Smooth muscle cell (in vitro differentiated cells): ENCODE measurements around the gene ADAMTS17. TPM values are rescaled to one million over a fixed set of nuclear protein-coding genes. Genes with fewer than 3 reads are reported as not detected.

ENCODE experiments used
- DNase-seq: peaks from one replicate; lab custom pipeline; 2025; ENCODE audit not compliant: unreplicated experiment; lab: John Stamatoyannopoulos, UW
- H2AFZ ChIP-seq: fragments of 200-600 bp; sonication (generic); 2 replicates; pipeline ENCODE4 v1.6.0; 2016; ENCODE audit warnings: antibody characterized with exemption, low read depth, mild to moderate bottlenecking
- H3F3A ChIP-seq: fragments of 200-600 bp; sonication (generic); 2 replicates; pipeline ENCODE4 v1.6.0; 2017; ENCODE audit warnings: antibody characterized with exemption, low read depth
- H3K27ac ChIP-seq: fragments of 200-600 bp; sonication (generic); 2 replicates; pipeline ENCODE4 v1.5.1; 2016; ENCODE audit warnings: low read depth, mild to moderate bottlenecking
- H3K27me3 ChIP-seq: fragments of 200-600 bp; sonication (generic); 2 replicates; pipeline ENCODE4 v1.6.1; 2016; ENCODE audit warnings: low read depth, mild to moderate bottlenecking
- H3K36me3 ChIP-seq: fragments of 200-600 bp; sonication (generic); 2 replicates; pipeline ENCODE4 v1.5.1; 2016; ENCODE audit warnings: low read depth
- H3K4me1 ChIP-seq: fragments of 200-600 bp; sonication (generic); 2 replicates; pipeline ENCODE4 v1.5.1; 2016; ENCODE audit warnings: low read depth
- H3K4me2 ChIP-seq: fragments of 200-600 bp; sonication (generic); 2 replicates; pipeline ENCODE4 v1.6.0; 2016; ENCODE audit warnings: mild to moderate bottlenecking
- H3K4me3 ChIP-seq: fragments of 200-600 bp; sonication (generic); 2 replicates; pipeline ENCODE4 v1.5.1; 2016; ENCODE audit warnings: mild to moderate bottlenecking
- H3K79me2 ChIP-seq: fragments of 200-600 bp; sonication (generic); 2 replicates; pipeline ENCODE4 v1.6.0; 2016; ENCODE audit warnings: low read depth, mild to moderate bottlenecking
- H3K9ac ChIP-seq: fragments of 200-600 bp; sonication (generic); 2 replicates; pipeline ENCODE4 v1.6.0; 2016; ENCODE audit warnings: low read depth
- H3K9me3 ChIP-seq: fragments of 200-600 bp; sonication (generic); replicated peaks from 2 replicates; pipeline ENCODE4 v1.5.1; 2016; ENCODE audit warnings: low read depth
- H4K20me1 ChIP-seq: fragments of 200-600 bp; sonication (generic); 2 replicates; pipeline ENCODE4 v1.6.0; 2016; ENCODE audit warnings: low read depth
- WGBS: methylation state at CpG from one replicate; pipeline ENCODE4 v1.1.7; 2016; ENCODE audit warnings: low lambda C conversion rate; 5-methylcytosine and 5-hydroxymethylcytosine counted together
- polyA plus RNA-seq: library from polyadenylated mRNA; unstranded; fragments of >200 nt; fragmentation: Nextera tagmentation; extraction: Ambion mirVana; gene quantifications from 2 replicates; pipeline ENCODE4 v1.2.1, GENCODE V29; 2016
- total RNA-seq: library from RNA; depleted of rRNA; stranded (reverse); fragments of >200 nt; gene quantifications from 2 replicates; pipeline ENCODE4 v1.2.3, GENCODE V29; 2014
- TF ChIP-seq, protein P1 (sequence below): fragments of 200-600 bp; sonication (generic); IDR thresholded peaks from 2 replicates; pipeline ENCODE4 v1.5.1; 2017; ENCODE audit warnings: borderline replicate concordance, mild to moderate bottlenecking, antibody characterized with exemption; ENCODE audit not compliant: insufficient read depth, poor library complexity, severe bottlenecking

ADAMTS17 gene
- total and polyA plus RNA-seq, 2 experiments from 2014 or later, result 0.63 to 3.1 TPM

DNA sequence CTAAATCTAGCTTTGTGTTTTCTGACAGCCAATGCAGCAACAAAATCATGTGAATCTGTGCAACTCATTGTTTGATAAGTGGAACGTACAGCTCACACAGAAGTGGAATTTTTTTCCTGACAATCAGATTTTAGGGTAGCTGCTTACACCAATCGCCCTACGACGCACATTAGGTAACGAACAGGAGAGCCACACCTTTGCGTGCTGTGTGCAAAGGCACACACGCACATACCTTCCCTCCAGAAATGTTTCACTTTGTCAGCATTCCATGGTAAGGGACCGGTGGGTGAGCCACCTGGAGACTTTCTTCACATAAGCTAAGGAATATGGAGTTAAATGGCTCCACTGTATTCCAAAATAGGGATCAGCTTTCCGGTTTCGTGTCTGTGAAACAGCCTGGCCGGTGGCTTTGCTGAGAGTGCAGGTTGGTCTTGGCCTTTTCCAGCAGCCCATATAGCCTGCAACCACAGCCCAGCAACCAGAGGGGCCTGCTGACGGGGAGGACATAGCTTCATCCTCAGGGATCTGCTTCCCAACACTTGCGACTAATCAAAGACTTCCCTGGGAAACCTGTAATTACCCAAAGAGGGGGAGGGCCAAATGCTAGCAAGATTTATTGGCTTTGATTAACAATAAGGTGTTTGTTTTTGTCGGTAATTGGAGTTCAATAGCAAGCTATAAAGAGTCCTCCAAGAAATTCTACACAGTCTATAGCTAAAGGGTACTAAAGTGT, 145.3 kb downstream of the ADAMTS17 start:
- no peaks in the 10 kb centered on the region for H3K36me3 ChIP-seq
- H3K9ac ChIP-seq, result no peak overlapping the region
- no peak overlapping the region for H3K27ac ChIP-seq
- WGBS, result 81% methylated on average over 14 of the region's 14 CpGs
- no peak overlapping the region for H3K4me3 ChIP-seq
- TF ChIP-seq, protein P1, sequence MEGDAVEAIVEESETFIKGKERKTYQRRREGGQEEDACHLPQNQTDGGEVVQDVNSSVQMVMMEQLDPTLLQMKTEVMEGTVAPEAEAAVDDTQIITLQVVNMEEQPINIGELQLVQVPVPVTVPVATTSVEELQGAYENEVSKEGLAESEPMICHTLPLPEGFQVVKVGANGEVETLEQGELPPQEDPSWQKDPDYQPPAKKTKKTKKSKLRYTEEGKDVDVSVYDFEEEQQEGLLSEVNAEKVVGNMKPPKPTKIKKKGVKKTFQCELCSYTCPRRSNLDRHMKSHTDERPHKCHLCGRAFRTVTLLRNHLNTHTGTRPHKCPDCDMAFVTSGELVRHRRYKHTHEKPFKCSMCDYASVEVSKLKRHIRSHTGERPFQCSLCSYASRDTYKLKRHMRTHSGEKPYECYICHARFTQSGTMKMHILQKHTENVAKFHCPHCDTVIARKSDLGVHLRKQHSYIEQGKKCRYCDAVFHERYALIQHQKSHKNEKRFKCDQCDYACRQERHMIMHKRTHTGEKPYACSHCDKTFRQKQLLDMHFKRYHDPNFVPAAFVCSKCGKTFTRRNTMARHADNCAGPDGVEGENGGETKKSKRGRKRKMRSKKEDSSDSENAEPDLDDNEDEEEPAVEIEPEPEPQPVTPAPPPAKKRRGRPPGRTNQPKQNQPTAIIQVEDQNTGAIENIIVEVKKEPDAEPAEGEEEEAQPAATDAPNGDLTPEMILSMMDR, result no peak
- no peaks in the 10 kb centered on the region for H3K79me2 ChIP-seq
- no peaks in the 10 kb centered on the region for H3K27me3 ChIP-seq
- H3K9me3 ChIP-seq, result no peaks in the 10 kb centered on the region
- DNase-seq, result no peak
- no peak overlapping the region for H2AFZ ChIP-seq
- no peaks in the 10 kb centered on the region for H4K20me1 ChIP-seq
- no peak overlapping the region for H3K4me2 ChIP-seq
- peaks cover 2% of the 10 kb centered on the region for H3K4me1 ChIP-seq
- no peaks in the 10 kb centered on the region for H3F3A ChIP-seq

DNA sequence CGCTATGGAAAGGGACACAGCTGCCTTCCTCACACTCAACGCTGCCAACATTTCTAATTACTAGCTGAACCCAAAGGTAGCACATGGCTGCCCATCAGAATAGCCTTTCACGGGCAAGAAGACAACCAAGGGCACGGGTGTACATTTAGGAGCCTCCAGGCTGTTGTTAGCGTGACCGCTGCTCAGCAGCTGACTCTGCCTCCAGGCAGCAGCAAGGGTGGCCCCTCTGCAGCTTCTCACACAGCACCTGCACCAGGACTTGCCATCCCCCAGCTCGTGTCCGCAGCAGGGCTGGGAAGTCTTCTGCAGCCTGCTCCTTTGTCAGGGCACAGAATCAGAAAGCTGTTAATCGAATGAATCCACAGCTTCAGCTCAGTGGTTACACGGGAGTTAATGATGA, 146.8 kb downstream of the ADAMTS17 start:
- Histone ChIP-seq H3K36me3 (no peaks in the 10 kb centered on the region), H3K79me2 (no peaks in the 10 kb centered on the region), H3K4me3 (no peak overlapping the region), H4K20me1 (no peaks in the 10 kb centered on the region), H3K9me3 (no peaks in the 10 kb centered on the region), H3K27ac (no peak overlapping the region), H2AFZ (no peak overlapping the region), H3K27me3 (no peaks in the 10 kb centered on the region), H3K4me1 (no peaks in the 10 kb centered on the region), H3K9ac (no peak overlapping the region), H3K4me2 (no peak overlapping the region), H3F3A (no peaks in the 10 kb centered on the region)
- no peak for DNase-seq
- 94% methylated on average over 10 of the region's 10 CpGs for WGBS
- TF ChIP-seq, protein P1, result no peak

DNA sequence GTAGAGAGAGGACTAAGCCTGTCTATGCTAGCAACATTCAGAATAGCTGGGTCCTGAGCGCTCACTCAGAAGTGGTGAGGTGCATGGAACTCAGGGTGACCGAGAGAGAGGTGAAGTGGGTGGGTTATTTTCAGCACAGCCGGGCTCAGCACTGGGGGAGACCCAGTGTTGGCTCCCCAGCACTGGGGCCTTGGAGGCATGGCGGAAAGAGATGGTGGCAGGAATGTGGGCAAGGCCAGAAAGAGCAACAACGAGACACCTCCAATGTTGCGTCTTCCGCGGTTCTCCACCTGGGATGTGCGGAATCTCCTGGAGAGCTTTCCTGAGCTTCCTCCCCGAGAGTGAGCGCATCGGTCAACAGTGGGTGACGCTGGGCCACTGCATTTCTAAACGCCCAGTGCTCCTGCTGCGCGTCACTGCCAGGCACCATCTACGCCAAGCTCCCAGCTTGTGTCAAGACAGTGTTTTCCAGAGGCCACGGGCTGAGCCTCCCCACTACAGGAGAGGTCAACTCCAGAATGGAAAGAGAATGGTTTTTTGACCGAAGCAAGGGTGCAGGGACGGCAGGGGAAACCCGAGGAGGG, 148.4 kb downstream of the ADAMTS17 start:
- Histone ChIP-seq H3K9me3 (no peaks in the 10 kb centered on the region), H3K4me1 (no peaks in the 10 kb centered on the region), H3K9ac (no peak overlapping the region), H3K27me3 (no peaks in the 10 kb centered on the region), H3K36me3 (no peaks in the 10 kb centered on the region), H3K27ac (no peak overlapping the region), H3K79me2 (no peaks in the 10 kb centered on the region), H3F3A (no peaks in the 10 kb centered on the region), H4K20me1 (no peaks in the 10 kb centered on the region), H2AFZ (no peak overlapping the region), H3K4me3 (no peak overlapping the region), H3K4me2 (no peak overlapping the region)
- no peak for DNase-seq
- 91% methylated on average over 21 of the region's 21 CpGs for WGBS
- TF ChIP-seq, protein P1, result no peak
